SK-N-SH (cell line): ENCODE results near the gene NFXL1. TPM values are rescaled to one million over a fixed set of nuclear protein-coding genes. Genes with fewer than 3 reads are reported as not detected.

ENCODE experiments used
- CTCF ChIA-PET: fragments of 300-600, 350-600 bp; formaldehyde crosslinking; extraction: SDS; loops from one replicate; lab custom pipeline; 2021; lab: Yijun Ruan, JAX
- POLR2A ChIA-PET: fragments of 350-600 bp; sonication (Branson Sonifier 250); formaldehyde crosslinking; extraction: SDS; loops from one replicate; lab custom pipeline; 2020; ENCODE audit warnings: antibody characterized with exemption, inconsistent platforms; lab: Yijun Ruan, JAX
- DNase-seq: peaks from one replicate; pipeline ENCODE4 v3.0.0; 2012
- H2AFZ ChIP-seq: fragments of 200-600 bp; sonication (generic); 2 replicates; pipeline ENCODE4 v1.8.1; 2016; ENCODE audit warnings: antibody characterized with exemption, mild to moderate bottlenecking, low read depth
- H3F3A ChIP-seq: fragments of 200-600 bp; sonication (generic); replicated peaks from 2 replicates; pipeline ENCODE3; 2016; ENCODE audit warnings: antibody characterized with exemption, mild to moderate bottlenecking; ENCODE audit not compliant: insufficient read depth
- H3K27ac ChIP-seq, 2 experiments: fragments of 200-500 bp in 1 of 2; fragments of 200-600 bp in 1 of 2; sonication (Bioruptor generic) in 1 of 2; sonication (generic), shearing (Covaris generic) in 1 of 2; 2 replicates each; pipeline versions ENCODE4 v1.5.1 to v1.6.1; 2014 to 2016; ENCODE audit warnings: low read depth in 2 of 2, inconsistent platforms in 1 of 2, low read length in 1 of 2, mild to moderate bottlenecking in 1 of 2, mixed read lengths in 1 of 2
- H3K27me3 ChIP-seq: fragments of 200-600 bp; sonication (generic), shearing (Covaris generic); 2 replicates; pipeline ENCODE4 v1.6.1; 2016; ENCODE audit warnings: mixed run types; ENCODE audit not compliant: insufficient read depth
- H3K36me3 ChIP-seq, 2 experiments: fragments of 200-500 bp in 1 of 2; fragments of 200-600 bp in 1 of 2; sonication (Bioruptor generic) in 1 of 2; sonication (generic) in 1 of 2; replicated peaks in 1 of 2; 2 replicates each; pipeline versions ENCODE3 to v1.5.1; 2014 to 2016; ENCODE audit warnings: low read length in 1 of 2, mild to moderate bottlenecking in 1 of 2; ENCODE audit not compliant: insufficient read depth in 2 of 2, control insufficient read depth in 1 of 2
- H3K4me1 ChIP-seq, 2 experiments: fragments of 200-500 bp in 1 of 2; fragments of 200-600 bp in 1 of 2; sonication (Bioruptor generic) in 1 of 2; sonication (generic), shearing (Covaris generic) in 1 of 2; 2 replicates each; pipeline versions ENCODE4 v1.5.1 to v1.6.1; 2014 to 2016; ENCODE audit warnings: low read depth in 1 of 2, low read length in 1 of 2, mixed run types in 1 of 2; ENCODE audit not compliant: insufficient read depth in 2 of 2, control insufficient read depth in 1 of 2
- H3K4me2 ChIP-seq: fragments of 200-600 bp; sonication (generic), shearing (Covaris generic); 2 replicates; pipeline ENCODE4 v1.6.1; 2017; ENCODE audit warnings: mixed run types
- H3K4me3 ChIP-seq, 2 experiments: fragments of 200-500 bp in 1 of 2; fragments of 200-600 bp in 1 of 2; sonication (Bioruptor generic) in 1 of 2; sonication (generic), shearing (Covaris generic) in 1 of 2; 2 replicates each; pipeline versions ENCODE4 v1.5.1 to v1.8.1; 2014 to 2016; ENCODE audit warnings: low read depth in 2 of 2, inconsistent platforms in 1 of 2, low read length in 1 of 2, mild to moderate bottlenecking in 1 of 2, mixed read lengths in 1 of 2, moderate library complexity in 1 of 2
- H3K79me2 ChIP-seq: fragments of 200-600 bp; sonication (generic); 2 replicates; pipeline ENCODE4 v1.8.1; 2017; ENCODE audit warnings: mild to moderate bottlenecking; ENCODE audit not compliant: insufficient read depth
- H3K9ac ChIP-seq: fragments of 200-600 bp; sonication (generic); 2 replicates; pipeline ENCODE4 v1.6.1; 2017; ENCODE audit warnings: mixed run types
- H3K9me2 ChIP-seq: fragments of 200-600 bp; sonication (generic); 2 replicates; pipeline ENCODE4 v1.6.1; 2017; ENCODE audit warnings: mixed run types
- H3K9me3 ChIP-seq: fragments of 200-600 bp; sonication (generic); 2 replicates; pipeline ENCODE4 v1.6.1; 2017; ENCODE audit warnings: mixed run types, mild to moderate bottlenecking, moderate library complexity
- H4K20me1 ChIP-seq: fragments of 200-600 bp; sonication (generic); 2 replicates; pipeline ENCODE4 v1.6.1; 2017; ENCODE audit warnings: mild to moderate bottlenecking, mixed run types; ENCODE audit not compliant: insufficient read depth
- EP300 ChIP-seq, 2 experiments: IDR thresholded peaks; 2 replicates each; pipeline versions ENCODE4 v1.4.0 to v1.6.1; 2012; ENCODE audit warnings: borderline replicate concordance in 1 of 2, low read depth in 1 of 2, low read length in 1 of 2
- EZH2phosphoT487 ChIP-seq: fragments of 200-600 bp; sonication (generic); IDR thresholded peaks from 2 replicates; pipeline ENCODE4 v1.6.1; 2017; ENCODE audit warnings: low read depth, mixed run types, mild to moderate bottlenecking, antibody characterized with exemption, moderate library complexity, borderline replicate concordance
- FOXM1 ChIP-seq: IDR thresholded peaks from 2 replicates; pipeline ENCODE4 v1.4.0; 2012; ENCODE audit warnings: low read depth, mild to moderate bottlenecking
- GATA2 ChIP-seq: sonication (generic); formaldehyde crosslinking; IDR thresholded peaks from 2 replicates; pipeline ENCODE4 v1.5.0; 2020; ENCODE audit warnings: mild to moderate bottlenecking, missing genetic modification reagents
- JUND ChIP-seq: IDR thresholded peaks from 2 replicates; pipeline ENCODE4 v1.4.0; 2012
- MEF2A ChIP-seq: IDR thresholded peaks from 2 replicates; pipeline ENCODE4 v1.4.0; 2012; ENCODE audit warnings: low read depth, borderline replicate concordance
- MXI1 ChIP-seq: IDR thresholded peaks from 2 replicates; pipeline ENCODE4 v1.6.1; 2012; ENCODE audit warnings: mild to moderate bottlenecking, low read depth, low read length, improper control_type of control experiment
- NFIC ChIP-seq: IDR thresholded peaks from 2 replicates; pipeline ENCODE4 v1.4.0; 2012; ENCODE audit warnings: borderline replicate concordance
- NRF1 ChIP-seq: IDR thresholded peaks from 2 replicates; pipeline ENCODE4 v1.6.1; 2012; ENCODE audit warnings: low read depth, mild to moderate bottlenecking, low read length
- PBX3 ChIP-seq: IDR thresholded peaks from 2 replicates; pipeline ENCODE4; 2012
- POLR2AphosphoS5 ChIP-seq: IDR thresholded peaks from 2 replicates; pipeline ENCODE4 v1.6.1; 2012; ENCODE audit warnings: low read depth, low read length
- RAD21 ChIP-seq: IDR thresholded peaks from 2 replicates; pipeline ENCODE4 v1.6.1; 2012; ENCODE audit warnings: mild to moderate bottlenecking, low read length
- RCOR1 ChIP-seq: fragments of 150-350 bp; IDR thresholded peaks from 2 replicates; pipeline ENCODE4 v1.6.1; 2017; ENCODE audit warnings: antibody characterized with exemption, low read length
- REST ChIP-seq: IDR thresholded peaks from 2 replicates; pipeline ENCODE4 v1.6.1; 2012; ENCODE audit warnings: mild to moderate bottlenecking, low read depth, low read length, moderate library complexity
- RFX5 ChIP-seq: IDR thresholded peaks from 2 replicates; pipeline ENCODE4 v1.6.1; 2012; ENCODE audit warnings: mild to moderate bottlenecking, improper control_type of control experiment, low read length
- RXRA ChIP-seq: IDR thresholded peaks from 2 replicates; pipeline ENCODE4 v1.4.0; 2012; ENCODE audit warnings: low read depth, mild to moderate bottlenecking, borderline replicate concordance
- SMC3 ChIP-seq: IDR thresholded peaks from 2 replicates; pipeline ENCODE4 v1.6.1; 2012; ENCODE audit warnings: low read depth, low read length, improper control_type of control experiment
- TAF1 ChIP-seq: IDR thresholded peaks from 2 replicates; pipeline ENCODE4 v1.6.1; 2012; ENCODE audit warnings: low read depth, mild to moderate bottlenecking, low read length, moderate library complexity, borderline replicate concordance
- USF1 ChIP-seq: IDR thresholded peaks from 2 replicates; pipeline ENCODE4 v1.4.0; 2012; ENCODE audit warnings: low read depth, borderline replicate concordance
- USF2 ChIP-seq: fragments of 150-350 bp; IDR thresholded peaks from 2 replicates; pipeline ENCODE4 v1.6.1; 2017; ENCODE audit warnings: antibody characterized with exemption, low read length, low read depth, borderline replicate concordance
- WGBS: methylation state at CpG from one replicate; pipeline ENCODE4 v1.1.6; 2017; ENCODE audit warnings: low lambda C conversion rate; 5-methylcytosine and 5-hydroxymethylcytosine counted together
- polyA plus RNA-seq, 3 experiments: library from polyadenylated mRNA; depleted of rRNA; stranded (reverse); fragments of >200 nt; gene quantifications; 2 replicates each; pipeline ENCODE4 v1.2.3, GENCODE V29; 2012

The NFXL1 gene
- polyA plus RNA-seq, 1 of the 3 experiments (the other 2 are of a cell fraction), result 9.0 TPM

GRCh38 chr4:47837908-47838294 lies 76.5 kb downstream of the NFXL1 start, which contains the start of gene CORIN:
Gene CORIN (minus strand): TSS chr4:47838067. CDS start chr4:47837949, 118 bp downstream.
- H3K4me2 ChIP-seq, result peak within 1 kb of the TSS; percentile 71
- 52% methylated on average over 14 of the region's 16 CpGs for WGBS
- DNase-seq, result no peak

GRCh38 chr4:47837094-47837907 lies 77.1 kb downstream of the NFXL1 start:
- Histone ChIP-seq H3K4me1 (peaks cover 0 to 9% of the 10 kb centered on the region in 2 experiments; a peak in 2 of 4 replicates), H3K9me2 (no peaks in the 10 kb centered on the region), H3K4me2 (peak overlapping the region; percentile 71), H3K4me3 (peak overlapping the region; percentile 60 to 67), H3K9ac (peak overlapping the region; percentile 37; the same call in 1 of the 2 replicates), H3K27ac (peak overlapping the region in 1 of 2 experiments; percentile 43; a peak in 1 of 4 replicates), H3F3A (peaks cover 20% of the 10 kb centered on the region), H4K20me1 (no peaks in the 10 kb centered on the region), H3K79me2 (no peaks in the 10 kb centered on the region), H3K27me3 (no peaks in the 10 kb centered on the region), H3K9me3 (peaks cover 7% of the 10 kb centered on the region; the same call in 1 of the 2 replicates), H2AFZ (peak overlapping the region; percentile 75; the same call in 1 of the 2 replicates), H3K36me3 (peaks cover under 1 to 14% of the 10 kb centered on the region in 2 experiments)
- WGBS, result 19% methylated on average over 6 of the region's 58 CpGs
- ChIA-PET POLR2A (interaction anchor here (1.2 to 1.3 kb wide), 2 partner anchors 77 to 132 kb away, joined by 4 to 7 read pairs; partner anchors contain the start of gene NFXL1), CTCF (interaction anchor here (0.6 to 8.6 kb wide), 73 partner anchors 10 to 1376 kb away, joined by 3 to 417 read pairs (median 5); partner anchors contain the start of gene NFXL1)
- DNase-seq, result peak; percentile 79
- TF ChIP-seq USF2 (no peak), GATA2 (no peak), MEF2A (no peak), MXI1 (no peak), USF1 (no peak), EZH2phosphoT487 (no peak), PBX3 (no peak), JUND (no peak), NFIC (no peak), RXRA (no peak), RCOR1 (no peak), REST (no peak), EP300 (IDR thresholded peaks at IDR 0.05; ENCODE audit: borderline replicate concordance in 1 of 2, low read depth in 1 of 2, low read length in 1 of 2) (no peak), SMC3 (peak; percentile 7; the same call in 1 of the 2 replicates), RFX5 (no peak), RAD21 (0 out of 2 replicates have a peak, but pooled peaks have one; percentile 8), TAF1 (no peak)

More at GRCh38 chr4:47837908-47838294, 76.5 kb downstream of the NFXL1 start, which contains the start of gene CORIN:
- peaks cover 20% of the 10 kb centered on the region for H3F3A ChIP-seq
- no peaks in the 10 kb centered on the region for H3K27me3 ChIP-seq
- peak within 1 kb of the TSS; percentile 60 to 67 for H3K4me3 ChIP-seq
- ChIA-PET CTCF (interaction anchor here (0.9 to 8.6 kb wide), 21 partner anchors 9 to 250 kb away, joined by 3 to 417 read pairs (median 9); no protein-coding TSS in a partner anchor), POLR2A (no interaction called here)
- H3K9me3 ChIP-seq, result peaks cover 4% of the 10 kb centered on the region; the same call in 1 of the 2 replicates
- peaks cover 5 to 20% of the 10 kb centered on the region in 2 experiments for H3K36me3 ChIP-seq
- H3K79me2 ChIP-seq, result no peaks in the 10 kb centered on the region
- no peak for TF ChIP-seq FOXM1
- TF ChIP-seq POLR2AphosphoS5, result no peak
- no peak for TF ChIP-seq NFIC
- no peak for TF ChIP-seq NRF1
- peaks cover 0 to 9% of the 10 kb centered on the region in 2 experiments; a peak in 2 of 4 replicates for H3K4me1 ChIP-seq
- H2AFZ ChIP-seq, result peak within 1 kb of the TSS; percentile 75; the same call in 1 of the 2 replicates
- peak within 1 kb of the TSS in 1 of 2 experiments; percentile 43; a peak in 1 of 4 replicates for H3K27ac ChIP-seq
- peak within 1 kb of the TSS; percentile 37; the same call in 1 of the 2 replicates for H3K9ac ChIP-seq
- no peaks in the 10 kb centered on the region for H4K20me1 ChIP-seq
- H3K9me2 ChIP-seq, result no peaks in the 10 kb centered on the region
